ENCODE measurements around the gene TEX50.
"Not testable (repeated sequence)": the region's sequence is repeated elsewhere in the genome, so short reads cannot be mapped to it uniquely, and the experiment has no call there.

GRCh38 chr1:173674496-173674895 is 39.4 kb downstream of the TEX50 start:
- TF ChIP-seq MYC (IDR thresholded peaks at IDR 0.05; ENCODE audit: low read depth, low read length); CTCF (IDR thresholded peaks at IDR 0.05; ENCODE audit: extremely low read depth in 1 of 2, insufficient read depth in 1 of 2, low read depth in 1 of 2, low read length in 2 of 2); POLR2A (IDR thresholded peaks at IDR 0.05; ENCODE audit: low read depth, low read length); JUN (IDR thresholded peaks at IDR 0.05; ENCODE audit: borderline replicate concordance, insufficient read depth, insufficient read length, low read depth); POLR2AphosphoS5 (IDR thresholded peaks at IDR 0.05; ENCODE audit: insufficient read depth, low read depth, low read length); EZH2 (IDR thresholded peaks at IDR 0.05; ENCODE audit: borderline replicate concordance, low read depth, low read length, severe bottlenecking); GATA2 (IDR thresholded peaks at IDR 0.05; ENCODE audit: insufficient read depth, insufficient read length, low read depth, low read length); FOS (IDR thresholded peaks at IDR 0.05; ENCODE audit: borderline replicate concordance, insufficient read depth, low read length): not testable (repeated sequence)
- TF ChIP-seq, protein P1, sequence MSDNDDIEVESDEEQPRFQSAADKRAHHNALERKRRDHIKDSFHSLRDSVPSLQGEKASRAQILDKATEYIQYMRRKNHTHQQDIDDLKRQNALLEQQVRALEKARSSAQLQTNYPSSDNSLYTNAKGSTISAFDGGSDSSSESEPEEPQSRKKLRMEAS (IDR thresholded peaks at IDR 0.05; ENCODE audit: insufficient read depth, insufficient read length): not testable (repeated sequence)
